GM18861 (cell line): ENCODE data around the gene CNP.
"Not testable (repeated sequence)": the region's sequence is repeated elsewhere in the genome, so short reads cannot be mapped to it uniquely, and the experiment has no call there.

Experiments used
- ATAC-seq: cut with Tn5 transposase; IDR thresholded peaks from one replicate; pipeline ENCODE4 v1.9.1; 2021; ENCODE audit not compliant: unreplicated experiment

Gene CNP

GRCh38 chr17:42002175-42002791 is 35.7 kb downstream of the CNP start:
- ATAC-seq: no peak

- ATAC-seq: no peak
Measured at GRCh38 chr17:42002792-42003301, 36.3 kb downstream of the CNP start.

GRCh38 chr17:42005166-42005565 is 38.6 kb downstream of the CNP start:
- no peak for ATAC-seq

- ATAC-seq: no peak
Measured at GRCh38 chr17:42009170-42009569, 42.6 kb downstream of the CNP start.

GRCh38 chr17:42010266-42010680 is 43.7 kb downstream of the CNP start:
- not testable (repeated sequence) for ATAC-seq

GRCh38 chr17:42010898-42011516 is 44.4 kb downstream of the CNP start:
- ATAC-seq: no peak

GRCh38 chr17:42012363-42012762 is 45.8 kb downstream of the CNP start:
- ATAC-seq: not testable (repeated sequence)

- ATAC-seq: not testable (repeated sequence)
Measured at GRCh38 chr17:42013740-42014139, 47.1 kb downstream of the CNP start.

GRCh38 chr17:42016411-42016831 is 49.8 kb downstream of the CNP start:
- no peak for ATAC-seq

- peak; percentile 79 for ATAC-seq
Measured at GRCh38 chr17:42016941-42017865, 50.6 kb downstream of the CNP start, which contains the start of gene DNAJC7. Gene DNAJC7 (minus strand): TSS chr17:42017439. CDS start chr17:42017416, 23 bp downstream.

GRCh38 chr17:42017866-42018200 is 51.2 kb downstream of the CNP start:
- ATAC-seq: no peak

GRCh38 chr17:42018339-42018738 is 51.7 kb downstream of the CNP start:
- ATAC-seq: no peak

GRCh38 chr17:42018988-42019387 is 52.4 kb downstream of the CNP start:
- ATAC-seq: no peak

GRCh38 chr17:42019509-42020404 is 53.2 kb downstream of the CNP start, which contains the start of gene NKIRAS2:
Gene NKIRAS2 (plus strand): TSS chr17:42020090. CDS start chr17:42021578, 1,488 bp downstream.
- ATAC-seq: peak; percentile 48

GRCh38 chr17:42020845-42021244 is 54.2 kb downstream of the CNP start:
- ATAC-seq: not testable (repeated sequence)

- ATAC-seq: no peak
Measured at GRCh38 chr17:42023524-42024349, 57.1 kb downstream of the CNP start.

GRCh38 chr17:42025191-42025579 is 58.6 kb downstream of the CNP start:
- no peak for ATAC-seq

- no peak for ATAC-seq
Measured at GRCh38 chr17:42025936-42026335, 59.3 kb downstream of the CNP start.

- ATAC-seq: no peak
Measured at GRCh38 chr17:42026857-42027589, 60.4 kb downstream of the CNP start.
